Measurements from ENCODE around the gene ERBB4. TPM values are rescaled to one million over a fixed set of nuclear protein-coding genes. Genes with fewer than 3 reads are reported as not detected.

Gene ERBB4
- total and polyA plus RNA-seq, 10 of the 15 experiments (the other 5 are each of a cell fraction or from before 2014, with no cell fraction given): under 0.01 to 0.23 (median 0.01) TPM; not detected in 4

- BruUV-seq (replicated peaks): no TSS peak
- ChIA-PET POLR2A (no interaction called here), RAD21 (ENCODE audit: unreplicated experiment) (no interaction called here), SMC1A (ENCODE audit: uncharacterized antibody, unreplicated experiment) (no interaction called here), CTCF (no interaction called here)
- no peak overlapping the region for H2AFZ ChIP-seq (ENCODE audit: control insufficient read depth, low read depth, low read length)
- no peak overlapping the region for H3K4me3 ChIP-seq
- no peaks in the 10 kb centered on the region for H3K36me3 ChIP-seq (ENCODE audit: control insufficient read depth in 2 of 2, insufficient read depth in 2 of 2, low read length in 1 of 2)
- H3K9ac ChIP-seq (ENCODE audit: control insufficient read depth, insufficient read depth, low read length): no peak overlapping the region
- FAIRE-seq: no peak
- H3K4me2 ChIP-seq (ENCODE audit: control insufficient read depth, insufficient read depth): no peak overlapping the region
- ATAC-seq: no peak; the same call in 2 of the 3 replicates
- 4% methylated on average over 4 of the region's 4 CpGs for WGBS (ENCODE audit: insufficient coverage, insufficient replicate concordance, low lambda C conversion rate, missing lambda C conversion rate)
- H3K4me1 ChIP-seq (ENCODE audit: control insufficient read depth, insufficient read depth, low read length): no peaks in the 10 kb centered on the region
- DNase-seq (ENCODE audit: low read depth, low spot score): no peak
- intact Hi-C loops (cut with micrococcal nuclease; ENCODE audit: unreplicated experiment): no loop called here
- in situ Hi-C loops (cut with MboI): no loop called here
- no peak overlapping the region for H3K27ac ChIP-seq (ENCODE audit: control insufficient read depth, insufficient read depth)
- H3K9me3 ChIP-seq (replicated peaks; ENCODE audit: control insufficient read depth, insufficient read depth, low read length): no peaks in the 10 kb centered on the region
- TF ChIP-seq ZSCAN29 (IDR thresholded peaks at IDR 0.05) (no peak), HDGF (IDR thresholded peaks at IDR 0.05) (no peak), CUX1 (IDR thresholded peaks at IDR 0.05; ENCODE audit: insufficient replicate concordance, low read depth, low read length) (no peak), POLR2AphosphoS5 (IDR thresholded peaks at IDR 0.05; ENCODE audit: low read length) (no peak), ZNF384 (IDR thresholded peaks at IDR 0.05; ENCODE audit: borderline replicate concordance, low read depth, low read length) (no peak), NR2F1 (conservative IDR thresholded peaks at IDR 0.05) (no peak), TCF12 (IDR thresholded peaks at IDR 0.05; ENCODE audit: low read depth, low read length) (no peak), USF2 (IDR thresholded peaks at IDR 0.05; ENCODE audit: borderline replicate concordance, low read depth, low read length) (no peak), NR2C2 (IDR thresholded peaks at IDR 0.05; ENCODE audit: borderline replicate concordance, control insufficient read depth, insufficient read length, low read depth) (no peak), MLLT1 (IDR thresholded peaks at IDR 0.05) (no peak), PAX8 (IDR thresholded peaks at IDR 0.05) (no peak), NR2C1 (IDR thresholded peaks at IDR 0.05) (no peak), PAX5 (IDR thresholded peaks at IDR 0.05; ENCODE audit: borderline replicate concordance, low read depth, low read length) (no peak), SREBF2 (IDR thresholded peaks at IDR 0.05; ENCODE audit: low read length) (no peak), FOS (IDR thresholded peaks at IDR 0.05; ENCODE audit: borderline replicate concordance, extremely low read depth, insufficient read length) (no peak), CREM (IDR thresholded peaks at IDR 0.05; ENCODE audit: low read depth) (no peak), ASH2L (IDR thresholded peaks at IDR 0.05; ENCODE audit: borderline replicate concordance, low read depth) (no peak), WRNIP1 (IDR thresholded peaks at IDR 0.05; ENCODE audit: borderline replicate concordance, low read depth, low read length) (no peak), NBN (IDR thresholded peaks at IDR 0.05) (no peak), MEF2B (IDR thresholded peaks at IDR 0.05; ENCODE audit: partially characterized antibody, poor library complexity, severe bottlenecking) (no peak)
- H3K27me3 ChIP-seq (replicated peaks in 1 of 2; ENCODE audit: control insufficient read depth in 2 of 2, insufficient read depth in 2 of 2, low read length in 1 of 2): no peaks in the 10 kb centered on the region
- H4K20me1 ChIP-seq (ENCODE audit: control insufficient read depth, insufficient read depth): no peaks in the 10 kb centered on the region
- no peaks in the 10 kb centered on the region for H3K79me2 ChIP-seq (ENCODE audit: control insufficient read depth, insufficient read depth, low read length)
Observed at GRCh38 chr2:211367293-211367692, 1171.3 kb downstream of the ERBB4 start.
